ENCODE measurements around the gene ACADL. TPM values are rescaled to one million over a fixed set of nuclear protein-coding genes. Genes with fewer than 3 reads are reported as not detected.
A peak's percentile ranks its signal among the peaks of the same experiment; 100 is the strongest.

Gene ACADL
- total and polyA plus RNA-seq, 2 donors (not counting 3 experiments of a cell fraction or from before 2014, with no cell fraction given) = not detected

DNA sequence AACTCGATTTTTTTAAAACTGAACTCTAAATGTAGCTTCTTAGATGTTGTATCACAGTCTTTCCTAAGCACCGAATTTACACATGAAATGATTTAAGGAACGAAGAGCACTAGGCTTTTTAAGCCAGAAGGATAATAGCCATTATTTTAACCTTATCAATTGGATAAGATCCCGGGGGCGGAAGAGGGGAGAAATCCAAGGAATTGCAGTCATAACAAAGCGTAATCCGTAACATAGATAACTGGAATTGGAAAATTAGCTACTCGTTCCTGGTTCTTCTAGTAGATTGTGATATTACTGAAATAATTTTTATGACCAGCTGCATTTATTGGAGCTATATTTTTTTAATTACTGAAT lies 53.0 kb downstream of the ACADL start:
- DNase-seq (ENCODE audit: low read depth, low spot score) = no peak
- TF ChIP-seq JUN (IDR thresholded peaks at IDR 0.05; ENCODE audit: borderline replicate concordance, insufficient read depth, insufficient read length, low read depth) (no peak), MYC (IDR thresholded peaks at IDR 0.05; ENCODE audit: low read depth, low read length) (no peak), POLR2A (IDR thresholded peaks at IDR 0.05; ENCODE audit: low read depth, low read length) (no peak), POLR2AphosphoS5 (IDR thresholded peaks at IDR 0.05; ENCODE audit: insufficient read depth, low read depth, low read length) (no peak), GATA2 (IDR thresholded peaks at IDR 0.05; ENCODE audit: insufficient read depth, insufficient read length, low read depth, low read length) (no peak), EZH2 (IDR thresholded peaks at IDR 0.05; ENCODE audit: borderline replicate concordance, low read depth, low read length, severe bottlenecking) (no peak), FOS (IDR thresholded peaks at IDR 0.05; ENCODE audit: borderline replicate concordance, insufficient read depth, low read length) (no peak)
- TF ChIP-seq, protein P1, sequence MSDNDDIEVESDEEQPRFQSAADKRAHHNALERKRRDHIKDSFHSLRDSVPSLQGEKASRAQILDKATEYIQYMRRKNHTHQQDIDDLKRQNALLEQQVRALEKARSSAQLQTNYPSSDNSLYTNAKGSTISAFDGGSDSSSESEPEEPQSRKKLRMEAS (IDR thresholded peaks at IDR 0.05; ENCODE audit: insufficient read depth, insufficient read length) = no peak
- TF ChIP-seq, protein P2, sequence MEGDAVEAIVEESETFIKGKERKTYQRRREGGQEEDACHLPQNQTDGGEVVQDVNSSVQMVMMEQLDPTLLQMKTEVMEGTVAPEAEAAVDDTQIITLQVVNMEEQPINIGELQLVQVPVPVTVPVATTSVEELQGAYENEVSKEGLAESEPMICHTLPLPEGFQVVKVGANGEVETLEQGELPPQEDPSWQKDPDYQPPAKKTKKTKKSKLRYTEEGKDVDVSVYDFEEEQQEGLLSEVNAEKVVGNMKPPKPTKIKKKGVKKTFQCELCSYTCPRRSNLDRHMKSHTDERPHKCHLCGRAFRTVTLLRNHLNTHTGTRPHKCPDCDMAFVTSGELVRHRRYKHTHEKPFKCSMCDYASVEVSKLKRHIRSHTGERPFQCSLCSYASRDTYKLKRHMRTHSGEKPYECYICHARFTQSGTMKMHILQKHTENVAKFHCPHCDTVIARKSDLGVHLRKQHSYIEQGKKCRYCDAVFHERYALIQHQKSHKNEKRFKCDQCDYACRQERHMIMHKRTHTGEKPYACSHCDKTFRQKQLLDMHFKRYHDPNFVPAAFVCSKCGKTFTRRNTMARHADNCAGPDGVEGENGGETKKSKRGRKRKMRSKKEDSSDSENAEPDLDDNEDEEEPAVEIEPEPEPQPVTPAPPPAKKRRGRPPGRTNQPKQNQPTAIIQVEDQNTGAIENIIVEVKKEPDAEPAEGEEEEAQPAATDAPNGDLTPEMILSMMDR (IDR thresholded peaks at IDR 0.05; ENCODE audit: extremely low read depth in 1 of 2, insufficient read depth in 1 of 2, low read depth in 1 of 2, low read length in 2 of 2) = no peak
- BruUV-seq (replicated peaks) = no TSS peak
- peaks cover 0 to 4% of the 10 kb centered on the region in 2 experiments for H3K27me3 ChIP-seq (ENCODE audit: control insufficient read depth in 2 of 2, insufficient read depth in 2 of 2, low read length in 2 of 2)
- H3K4me1 ChIP-seq (ENCODE audit: control insufficient read depth, extremely low read depth, insufficient read depth, low read length) = peaks cover 12% of the 10 kb centered on the region
- no peaks in the 10 kb centered on the region for H3K9me3 ChIP-seq (replicated peaks; ENCODE audit: control insufficient read depth, insufficient read depth, low read length)
- H3K9me1 ChIP-seq (replicated peaks; ENCODE audit: control insufficient read depth, extremely low read depth, insufficient read depth, low read length) = no peaks in the 10 kb centered on the region
- no peak overlapping the region for H3K27ac ChIP-seq (ENCODE audit: insufficient read depth, low read depth, low read length)
- H3K9ac ChIP-seq (replicated peaks; ENCODE audit: extremely low read depth, insufficient read depth, low read length) = peak overlapping the region; percentile 78
- peaks cover 18% of the 10 kb centered on the region for H3K79me2 ChIP-seq (ENCODE audit: control insufficient read depth, insufficient read depth, low read length)
- FAIRE-seq = no peak
- ChIA-PET CTCF (interaction anchor here (0.8 to 2.2 kb wide), 6 partner anchors 14 to 174 kb away, joined by 3 to 8 read pairs (median 6); no protein-coding TSS in a partner anchor), POLR2A (no interaction called here)
- intact Hi-C loops (cut with micrococcal nuclease) (loop anchor here (5.0 to 10.0 kb wide), 4 partner anchors 85 to 807 kb away; no protein-coding TSS in a partner anchor), dilution Hi-C loops (cut with MboI; ENCODE audit: extremely low pct_ligation_motif_present, low sequenced_read_pairs) (no loop called here)
- H3K4me3 ChIP-seq (replicated peaks in 1 of 3; ENCODE audit: insufficient read depth in 1 of 3, low read depth in 1 of 3, low read length in 3 of 3) = peak overlapping the region; percentile 31 to 80 (median 53)
- H2AFZ ChIP-seq (ENCODE audit: low read depth, low read length) = peak overlapping the region; percentile 89
- no peaks in the 10 kb centered on the region for H4K20me1 ChIP-seq (replicated peaks; ENCODE audit: control insufficient read depth, extremely low read depth, insufficient read depth, low read length)
- H3K36me3 ChIP-seq (ENCODE audit: control insufficient read depth in 2 of 2, extremely low read depth in 1 of 2, insufficient read depth in 2 of 2, low read length in 2 of 2) = no peaks in the 10 kb centered on the region
- peak overlapping the region; percentile 94 for H3K4me2 ChIP-seq (ENCODE audit: insufficient read depth, low read length)

Data from endothelial cell of umbilical vein (primary cell).